MM.1S (cell line): ENCODE data around the gene MST1.

Experiments
- DNase-seq: peaks from one replicate; pipeline ENCODE4 v3.0.0-alpha.2; 2015
- H2AFZ ChIP-seq: fragments of 300-600 bp; sonication (generic); 2 replicates; pipeline ENCODE4 v1.6.0; 2016; ENCODE audit warnings: antibody characterized with exemption, low read length
- H3F3A ChIP-seq: fragments of 300-600 bp; sonication (generic); 2 replicates; pipeline ENCODE4 v1.6.1; 2016; ENCODE audit warnings: mild to moderate bottlenecking, antibody characterized with exemption, low read length, moderate library complexity, mixed read lengths; ENCODE audit not compliant: insufficient read depth
- H3K27ac ChIP-seq: fragments of 300-600 bp; sonication (generic); 2 replicates; pipeline ENCODE4 v1.5.1; 2016; ENCODE audit warnings: mild to moderate bottlenecking, low read length
- H3K27me3 ChIP-seq: fragments of 300-600 bp; sonication (generic); replicated peaks from 2 replicates; pipeline ENCODE4 v1.6.0; 2016; ENCODE audit warnings: low read length; ENCODE audit not compliant: insufficient read depth
- H3K36me3 ChIP-seq: fragments of 300-600 bp; sonication (generic); replicated peaks from 2 replicates; pipeline ENCODE4 v1.6.1; 2016; ENCODE audit warnings: mild to moderate bottlenecking, low read length, mixed read lengths; ENCODE audit not compliant: insufficient read depth
- H3K4me1 ChIP-seq: fragments of 300-600 bp; sonication (generic); 2 replicates; pipeline ENCODE4 v1.6.1; 2016; ENCODE audit warnings: low read length, mixed read lengths
- H3K4me2 ChIP-seq: fragments of 300-600 bp; sonication (generic); 2 replicates; pipeline ENCODE4 v1.6.0; 2016; ENCODE audit warnings: low read depth, low read length
- H3K4me3 ChIP-seq: fragments of 300-600 bp; sonication (generic); 2 replicates; pipeline ENCODE4 v1.5.1; 2016; ENCODE audit warnings: low read length, mixed read lengths
- H3K79me2 ChIP-seq: fragments of 300-600 bp; sonication (generic); 2 replicates; pipeline ENCODE4 v1.6.1; 2016; ENCODE audit warnings: mixed run types, low read length, mixed read lengths
- H3K9ac ChIP-seq: fragments of 300-600 bp; sonication (generic); 2 replicates; pipeline ENCODE4 v1.6.1; 2016; ENCODE audit warnings: low read length, mixed read lengths
- H3K9me2 ChIP-seq: fragments of 300-600 bp; sonication (generic); replicated peaks from 2 replicates; pipeline ENCODE4 v1.6.1; 2016; ENCODE audit warnings: mild to moderate bottlenecking, low read length, mixed read lengths; ENCODE audit not compliant: insufficient read depth
- H3K9me3 ChIP-seq: fragments of 300-600 bp; sonication (generic); replicated peaks from 2 replicates; pipeline ENCODE4 v1.6.1; 2016; ENCODE audit warnings: mild to moderate bottlenecking, low read length, mixed read lengths; ENCODE audit not compliant: insufficient read depth
- H4K20me1 ChIP-seq: fragments of 300-600 bp; sonication (generic); 2 replicates; pipeline ENCODE4 v1.6.1; 2016; ENCODE audit warnings: mild to moderate bottlenecking, low read length, moderate library complexity, mixed read lengths; ENCODE audit not compliant: insufficient read depth
- EZH2 ChIP-seq: fragments of 300-600 bp; sonication (generic); optimal IDR thresholded peaks from 2 replicates; pipeline ENCODE3; 2017; ENCODE audit warnings: low read depth, mild to moderate bottlenecking, antibody characterized with exemption, low read length, mixed read lengths
- EZH2phosphoT487 ChIP-seq: fragments of 300-600 bp; sonication (generic); IDR thresholded peaks from 2 replicates; pipeline ENCODE4 v1.6.1; 2018; ENCODE audit warnings: antibody characterized with exemption, low read length
- TF ChIP-seq, protein P1 (sequence below): fragments of 300-600 bp; sonication (generic); IDR thresholded peaks from 2 replicates; pipeline ENCODE4 v1.5.1; 2016; ENCODE audit warnings: antibody characterized with exemption, low read length, mixed read lengths

Gene MST1

DNA sequence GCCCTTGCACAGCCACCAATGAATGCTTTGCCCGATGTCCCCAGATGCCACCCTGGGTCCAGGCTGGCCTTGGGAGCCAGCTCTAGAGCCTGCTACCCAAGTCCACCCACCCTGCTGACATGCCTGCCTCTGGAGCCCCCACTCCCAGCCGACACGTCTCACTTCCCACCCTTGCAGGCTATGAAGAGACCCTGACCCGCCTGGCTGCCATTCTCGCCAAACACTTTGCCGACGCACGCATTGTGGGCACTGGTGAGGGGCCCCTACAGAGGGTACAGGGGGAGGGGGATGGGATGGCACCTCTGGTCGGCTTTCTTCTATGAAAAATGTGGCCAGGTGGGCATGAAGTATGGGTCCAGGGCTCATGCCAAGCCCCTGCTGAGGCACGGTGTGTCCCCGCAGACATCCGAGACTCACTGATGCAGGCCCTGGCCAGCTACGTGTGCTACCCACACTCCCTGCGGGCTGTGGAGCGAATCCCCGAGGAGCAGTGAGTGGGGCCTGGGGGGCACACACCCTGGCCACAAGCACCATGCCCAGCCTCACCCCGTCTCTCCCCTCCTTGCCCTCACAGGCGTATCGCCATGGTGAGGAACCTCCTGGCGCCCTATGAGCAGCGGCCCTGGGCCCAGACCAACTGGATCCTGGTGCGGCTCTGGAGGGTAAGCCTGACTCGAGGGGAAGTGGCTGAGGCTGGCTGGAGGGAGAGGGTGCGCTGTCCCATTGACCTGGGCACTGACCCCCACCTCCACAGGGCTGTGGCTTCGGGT lies 24.2 kb upstream of the MST1 start:
- H3K9me3 ChIP-seq, result no peaks in the 10 kb centered on the region
- H3K27me3 ChIP-seq, result no peaks in the 10 kb centered on the region
- H4K20me1 ChIP-seq, result no peaks in the 10 kb centered on the region
- H3K9me2 ChIP-seq, result no peaks in the 10 kb centered on the region
- no peaks in the 10 kb centered on the region for H3K4me1 ChIP-seq
- no peak overlapping the region for H3K4me2 ChIP-seq
- no peak overlapping the region for H3K27ac ChIP-seq
- no peaks in the 10 kb centered on the region for H3K36me3 ChIP-seq
- H3F3A ChIP-seq, result no peaks in the 10 kb centered on the region
- no peak for DNase-seq
- H3K79me2 ChIP-seq, result no peaks in the 10 kb centered on the region; the same call in 1 of the 2 replicates
- TF ChIP-seq EZH2phosphoT487 (no peak), EZH2 (no peak)
- TF ChIP-seq, protein P1, sequence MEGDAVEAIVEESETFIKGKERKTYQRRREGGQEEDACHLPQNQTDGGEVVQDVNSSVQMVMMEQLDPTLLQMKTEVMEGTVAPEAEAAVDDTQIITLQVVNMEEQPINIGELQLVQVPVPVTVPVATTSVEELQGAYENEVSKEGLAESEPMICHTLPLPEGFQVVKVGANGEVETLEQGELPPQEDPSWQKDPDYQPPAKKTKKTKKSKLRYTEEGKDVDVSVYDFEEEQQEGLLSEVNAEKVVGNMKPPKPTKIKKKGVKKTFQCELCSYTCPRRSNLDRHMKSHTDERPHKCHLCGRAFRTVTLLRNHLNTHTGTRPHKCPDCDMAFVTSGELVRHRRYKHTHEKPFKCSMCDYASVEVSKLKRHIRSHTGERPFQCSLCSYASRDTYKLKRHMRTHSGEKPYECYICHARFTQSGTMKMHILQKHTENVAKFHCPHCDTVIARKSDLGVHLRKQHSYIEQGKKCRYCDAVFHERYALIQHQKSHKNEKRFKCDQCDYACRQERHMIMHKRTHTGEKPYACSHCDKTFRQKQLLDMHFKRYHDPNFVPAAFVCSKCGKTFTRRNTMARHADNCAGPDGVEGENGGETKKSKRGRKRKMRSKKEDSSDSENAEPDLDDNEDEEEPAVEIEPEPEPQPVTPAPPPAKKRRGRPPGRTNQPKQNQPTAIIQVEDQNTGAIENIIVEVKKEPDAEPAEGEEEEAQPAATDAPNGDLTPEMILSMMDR, result no peak
- H3K4me3 ChIP-seq, result no peak overlapping the region
- no peak overlapping the region for H3K9ac ChIP-seq
- H2AFZ ChIP-seq, result no peak overlapping the region

DNA sequence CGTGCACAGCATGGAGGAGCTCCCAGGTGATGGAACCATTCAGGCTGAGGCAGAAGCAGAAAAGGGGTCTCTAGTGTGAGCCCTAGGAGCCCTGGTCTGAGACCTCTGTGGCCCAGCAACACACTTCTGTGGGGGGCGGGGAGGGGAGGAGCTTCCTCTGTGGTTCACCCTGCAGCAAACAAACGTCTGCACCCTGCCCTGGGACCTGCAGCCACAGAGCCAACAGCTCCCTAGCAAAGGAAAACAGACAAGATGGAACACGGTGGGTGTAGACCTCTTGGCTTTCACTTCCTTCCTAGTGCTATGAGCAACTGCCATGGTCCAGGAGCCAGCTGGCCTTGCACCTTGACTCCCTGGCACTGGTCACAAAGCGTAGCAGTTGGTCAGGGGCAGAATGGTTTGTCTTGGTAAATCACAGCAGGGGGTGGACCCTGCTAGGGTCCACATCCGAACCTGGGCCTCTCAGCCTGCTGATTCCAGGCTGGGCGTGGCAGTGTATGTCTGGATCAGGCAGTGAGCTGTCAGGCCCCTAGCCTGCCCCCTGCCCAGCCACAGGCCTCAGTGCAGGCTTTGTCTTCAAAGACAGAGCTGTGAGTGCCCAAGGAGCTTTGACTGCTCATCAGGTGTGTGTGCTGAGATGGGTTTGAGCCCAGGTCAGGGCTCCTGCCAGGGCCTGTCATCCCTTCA lies 23.5 kb upstream of the MST1 start:
- H3K27me3 ChIP-seq, result no peaks in the 10 kb centered on the region
- no peaks in the 10 kb centered on the region for H3K36me3 ChIP-seq
- TF ChIP-seq, protein P1, result no peak
- TF ChIP-seq EZH2 (no peak), EZH2phosphoT487 (no peak)
- H4K20me1 ChIP-seq, result no peaks in the 10 kb centered on the region
- no peak overlapping the region for H3K4me3 ChIP-seq
- no peak overlapping the region for H3K4me2 ChIP-seq
- H2AFZ ChIP-seq, result no peak overlapping the region
- no peak overlapping the region for H3K9ac ChIP-seq
- H3F3A ChIP-seq, result no peaks in the 10 kb centered on the region
- no peaks in the 10 kb centered on the region for H3K4me1 ChIP-seq
- H3K79me2 ChIP-seq, result no peaks in the 10 kb centered on the region
- H3K9me2 ChIP-seq, result no peaks in the 10 kb centered on the region
- H3K9me3 ChIP-seq, result no peaks in the 10 kb centered on the region
- DNase-seq, result no peak
- no peak overlapping the region for H3K27ac ChIP-seq

DNA sequence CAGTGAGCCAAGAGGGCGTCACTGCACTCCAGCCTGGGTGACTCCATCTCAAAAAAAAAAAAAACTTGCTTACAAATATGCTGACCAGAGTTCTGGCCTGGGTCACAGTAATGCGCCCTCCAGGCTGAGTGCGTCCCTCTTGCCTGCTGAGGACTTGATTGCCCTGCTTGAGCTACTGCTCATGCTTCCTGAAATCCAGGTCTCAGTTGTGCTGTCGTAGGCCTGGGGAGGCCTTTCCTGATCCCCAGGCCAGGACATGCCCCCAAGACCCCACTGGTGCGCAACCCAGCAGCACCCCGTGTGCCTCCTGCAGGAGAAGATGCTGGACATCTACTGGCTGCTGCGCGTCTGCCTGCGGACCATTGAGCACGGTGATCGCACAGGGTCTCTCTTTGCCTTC lies 22.9 kb upstream of the MST1 start:
- Histone ChIP-seq H3K27ac (no peak overlapping the region), H3K36me3 (no peaks in the 10 kb centered on the region), H4K20me1 (no peaks in the 10 kb centered on the region), H3K9ac (no peak overlapping the region), H3K9me2 (no peaks in the 10 kb centered on the region), H3K4me3 (no peak overlapping the region), H3K4me1 (no peaks in the 10 kb centered on the region), H3K27me3 (no peaks in the 10 kb centered on the region), H3F3A (no peaks in the 10 kb centered on the region), H3K79me2 (no peaks in the 10 kb centered on the region), H2AFZ (no peak overlapping the region), H3K9me3 (no peaks in the 10 kb centered on the region), H3K4me2 (no peak overlapping the region)
- no peak for TF ChIP-seq EZH2
- TF ChIP-seq EZH2phosphoT487, result no peak
- TF ChIP-seq, protein P1, result no peak
- no peak for DNase-seq
